K562 (cell line): Measurements from ENCODE around the gene FDX2. TPM values are rescaled to one million over a fixed set of nuclear protein-coding genes. Genes with fewer than 3 reads are reported as not detected.

Source experiments
- ARNT ChIP-seq, 2 experiments: fragments of 450-650 bp; IDR thresholded peaks; 2 replicates each; pipeline ENCODE4 v1.6.1; 2016; ENCODE audit warnings: mild to moderate bottlenecking in 1 of 2
- ATF7 ChIP-seq: fragments of 450-650 bp; IDR thresholded peaks from 2 replicates; pipeline ENCODE4 v1.7.1; 2014; ENCODE audit warnings: mild to moderate bottlenecking, moderate library complexity
- CEBPG ChIP-seq, 3 experiments: fragments of 200-800 bp in 1 of 3; sonication (Bioruptor generic) in 1 of 3; sonication (generic) in 1 of 3; formaldehyde crosslinking in 1 of 3; IDR thresholded peaks in 2 of 3; conservative IDR thresholded peaks in 1 of 3; 2 replicates each; pipeline versions ENCODE4 v1.6.1 to v1.8.0; 2016 to 2022; ENCODE audit warnings: missing compliant biosample characterization in 2 of 3, missing genetic modification characterization in 2 of 3, mild to moderate bottlenecking in 1 of 3, missing genetic modification reagents in 1 of 3
- EWSR1 ChIP-seq: fragments of 450-650 bp; IDR thresholded peaks from 2 replicates; pipeline ENCODE4 v1.6.1; 2018; ENCODE audit warnings: borderline replicate concordance, mild to moderate bottlenecking, low read depth, moderate library complexity; ENCODE audit not compliant: partially characterized antibody
- FOXK2 ChIP-seq, 2 experiments: fragments of 450-650 bp; IDR thresholded peaks in 1 of 2; conservative IDR thresholded peaks in 1 of 2; 2 replicates each; pipeline ENCODE4 v1.6.1; 2016; ENCODE audit warnings: low read depth in 2 of 2, mild to moderate bottlenecking in 1 of 2
- GABPA ChIP-seq: fragments of 200-800 bp; sonication (Bioruptor generic); conservative IDR thresholded peaks from 2 replicates; pipeline ENCODE4 v1.6.1; 2016; ENCODE audit warnings: low read depth, missing genetic modification characterization, missing compliant biosample characterization
- GATAD2A ChIP-seq: fragments of 450-650 bp; IDR thresholded peaks from 2 replicates; pipeline ENCODE4 v1.6.1; 2017
- GTF3C2 ChIP-seq: IDR thresholded peaks from 3 replicates; pipeline ENCODE4 v1.6.1; 2011; ENCODE audit warnings: borderline replicate concordance, mild to moderate bottlenecking, moderate library complexity; ENCODE audit not compliant: insufficient read length; ENCODE audit errors: extremely low read depth
- LEF1 ChIP-seq: fragments of 450-650 bp; IDR thresholded peaks from 2 replicates; pipeline ENCODE4 v1.6.1; 2016; ENCODE audit warnings: mild to moderate bottlenecking
- MAZ ChIP-seq, 2 experiments: fragments of 450-650 bp in 1 of 2; sonication (generic) in 1 of 2; formaldehyde crosslinking; IDR thresholded peaks in 1 of 2; conservative IDR thresholded peaks in 1 of 2; 2 replicates each; pipeline versions ENCODE4 v1.4.0 to v1.5.0; 2020; ENCODE audit warnings: mild to moderate bottlenecking in 1 of 2, missing genetic modification reagents in 1 of 2
- NR2C2 ChIP-seq, 2 experiments: fragments of 200-800 bp in 1 of 2; sonication (Bioruptor generic) in 1 of 2; sonication (generic) in 1 of 2; formaldehyde crosslinking in 1 of 2; IDR thresholded peaks; 2 replicates each; pipeline versions ENCODE4 v1.6.1 to v1.8.0; 2016 to 2022; ENCODE audit warnings: mild to moderate bottlenecking in 1 of 2, missing compliant biosample characterization in 1 of 2, missing genetic modification characterization in 1 of 2, missing genetic modification reagents in 1 of 2
- PRMT5 ChIP-seq: sonication (generic); formaldehyde crosslinking; IDR thresholded peaks from 2 replicates; pipeline ENCODE4 v1.5.0; 2020; ENCODE audit warnings: missing genetic modification reagents
- RAD51 ChIP-seq: fragments of 450-650 bp; IDR thresholded peaks from 2 replicates; pipeline ENCODE4 v1.7.1; 2016; ENCODE audit warnings: low read depth, mild to moderate bottlenecking, borderline replicate concordance
- RBM17 ChIP-seq: fragments of 200-400 bp; formaldehyde crosslinking; IDR thresholded peaks from 2 replicates; pipeline ENCODE4 v1.6.1; 2017; ENCODE audit warnings: low read depth, mild to moderate bottlenecking, low read length, borderline replicate concordance
- RBM22 ChIP-seq: fragments of 200-400 bp; formaldehyde crosslinking; IDR thresholded peaks from 2 replicates; pipeline ENCODE4 v1.6.1; 2018; ENCODE audit warnings: low read length, low read depth; ENCODE audit not compliant: poor library complexity, severe bottlenecking
- SFPQ ChIP-seq: fragments of 200-400 bp; formaldehyde crosslinking; IDR thresholded peaks from 2 replicates; pipeline ENCODE4 v1.6.1; 2017; ENCODE audit warnings: mild to moderate bottlenecking, low read depth, low read length, moderate library complexity
- TARDBP ChIP-seq: fragments of 450-650 bp; IDR thresholded peaks from 2 replicates; pipeline ENCODE4 v1.6.1; 2016
- TBP ChIP-seq: optimal IDR thresholded peaks from 2 replicates; pipeline ENCODE3; 2011; ENCODE audit warnings: low read depth, low read length, improper control_type of control experiment
- ZBTB7A ChIP-seq: IDR thresholded peaks from 2 replicates; pipeline ENCODE4 v1.6.1; 2011; ENCODE audit warnings: low read depth, mild to moderate bottlenecking, low read length, moderate library complexity, borderline replicate concordance; ENCODE audit not compliant: control insufficient read depth
- polyA plus RNA-seq, 8 experiments: library from polyadenylated mRNA; depleted of rRNA in 4 of 8; stranded (reverse) in 5 of 8; unstranded in 3 of 8; fragments of >200 nt; fragmentation: Nextera tagmentation in 2 of 8; fragmentation: Illumina TruSeq in 1 of 8; extraction: Ambion mirVana in 2 of 8; extraction: Trizol in 1 of 8; gene quantifications; 2 replicates each; pipeline versions ENCODE4 v1.2.1 to v1.2.3, GENCODE V29; 2011 to 2014; ENCODE audit warnings: inconsistent platforms in 1 of 8, missing spikeins in 1 of 8
- total RNA-seq, 7 experiments: library from RNA; depleted of rRNA in 6 of 7; stranded (reverse); fragments of >200 nt in 6 of 7; fragmentation: Illumina TruSeq in 2 of 7; extraction: Trizol in 2 of 7; gene quantifications; 2 replicates each; pipeline versions ENCODE4 v1.2.1 to v1.2.3, GENCODE V29; 2011 to 2021; ENCODE audit warnings: low replicate concordance in 1 of 7
- TF ChIP-seq, protein P1 (sequence below): fragments of 450-650 bp; formaldehyde crosslinking; IDR thresholded peaks from 2 replicates; pipeline ENCODE4 v1.4.0; 2022; ENCODE audit warnings: mild to moderate bottlenecking, moderate library complexity

The FDX2 gene
- total and polyA plus RNA-seq, 9 of the 15 experiments (the other 6 are each of a cell fraction or from before 2014, with no cell fraction given) = 2.5 to 49.8 (median 29.7) TPM

GRCh38 chr19:10270616-10271394, 45.0 kb downstream of the FDX2 start, which contains the start of gene ICAM1 (continued):
- TF ChIP-seq CEBPG (CRISPR knock-in tag; IDR thresholded peaks at IDR 0.05) = no peak; the same call in 1 of the 2 replicates
- no peak for TF ChIP-seq CEBPG (tag; conservative IDR thresholded peaks at IDR 0.05 in 1 of 2, IDR thresholded peaks at IDR 0.05 in 1 of 2)
- TF ChIP-seq GABPA (tag) = peak; percentile 86
- peak; percentile 72 to 88; a peak in 2 of 4 replicates for TF ChIP-seq MAZ (CRISPR knock-in tag; conservative IDR thresholded peaks at IDR 0.05 in 1 of 2, IDR thresholded peaks at IDR 0.05 in 1 of 2)
- peak; percentile 55 for TF ChIP-seq RBM22
- TF ChIP-seq, protein P1, sequence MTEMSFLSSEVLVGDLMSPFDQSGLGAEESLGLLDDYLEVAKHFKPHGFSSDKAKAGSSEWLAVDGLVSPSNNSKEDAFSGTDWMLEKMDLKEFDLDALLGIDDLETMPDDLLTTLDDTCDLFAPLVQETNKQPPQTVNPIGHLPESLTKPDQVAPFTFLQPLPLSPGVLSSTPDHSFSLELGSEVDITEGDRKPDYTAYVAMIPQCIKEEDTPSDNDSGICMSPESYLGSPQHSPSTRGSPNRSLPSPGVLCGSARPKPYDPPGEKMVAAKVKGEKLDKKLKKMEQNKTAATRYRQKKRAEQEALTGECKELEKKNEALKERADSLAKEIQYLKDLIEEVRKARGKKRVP (CRISPR knock-in tag) = no peak
- no peak for TF ChIP-seq PRMT5 (CRISPR knock-in tag)
- TF ChIP-seq TBP = peak; percentile 79
- TF ChIP-seq RBM17 = no peak
- no peak for TF ChIP-seq SFPQ
- peak; percentile 75; the same call in 1 of the 2 replicates for TF ChIP-seq ZBTB7A
- no peak for TF ChIP-seq EWSR1
- peak; percentile 30 to 36; a peak in 3 of 4 replicates for TF ChIP-seq FOXK2 (conservative IDR thresholded peaks at IDR 0.05 in 1 of 2, IDR thresholded peaks at IDR 0.05 in 1 of 2; ENCODE audit: low read depth in 2 of 2)
- TF ChIP-seq LEF1 = no peak
- TF ChIP-seq NR2C2 (CRISPR knock-in tag; IDR thresholded peaks at IDR 0.05) = no peak
- TF ChIP-seq NR2C2 (tag; IDR thresholded peaks at IDR 0.05) = peak; percentile 90
- peak; percentile 47; the same call in 1 of the 2 replicates for TF ChIP-seq TARDBP
- TF ChIP-seq ATF7 = peak; percentile 59
- peak; percentile 13 for TF ChIP-seq GTF3C2
- no peak for TF ChIP-seq ARNT (IDR thresholded peaks at IDR 0.05)
- TF ChIP-seq GATAD2A = no peak
- peak; percentile 39; the same call in 1 of the 2 replicates for TF ChIP-seq RAD51
